Peyer's patch (tissue), 4 donors: ENCODE results near the gene SLC37A3.

Source experiments
- CTCF ChIP-seq, 6 experiments: fragments of 450-650 bp in 4 of 6; fragments of 200-600 bp in 2 of 6; sonication (generic) in 1 of 6; IDR thresholded peaks; one replicate each; pipeline ENCODE4 v1.5.1; 2017 to 2019; ENCODE audit warnings: antibody characterized with exemption in 6 of 6, mild to moderate bottlenecking in 3 of 6, moderate library complexity in 1 of 6
- POLR2A ChIP-seq, 2 donors: fragments of 450-650 bp; IDR thresholded peaks; one replicate each; pipeline ENCODE4 v1.5.1; 2017; ENCODE audit warnings: antibody characterized with exemption in 2 of 2, mild to moderate bottlenecking in 2 of 2, moderate library complexity in 2 of 2

- TF ChIP-seq POLR2A (IDR thresholded peaks at IDR 0.05) (no peak), CTCF (IDR thresholded peaks at IDR 0.05) (no peak)
Observed at GRCh38 chr7:140391634-140392033, 6.7 kb downstream of the SLC37A3 start.
